ENCODE data around the gene CABP7. TPM values are rescaled to one million over a fixed set of nuclear protein-coding genes. Genes with fewer than 3 reads are reported as not detected.

The CABP7 gene
- total and polyA plus RNA-seq, 2 of the 8 experiments (the other 6 are each of a cell fraction or from before 2014, with no cell fraction given), result 0.20 to 0.36 TPM

Small RNAs within 50 kb of the gene (small RNA-seq; reads per million reads assigned to genes)
- not detected for gene AC004882.2 (ENCODE audit: insufficient read depth)
- gene RF00019 (ENCODE audit: insufficient read depth), result not detected

Other genes starting within 250 kb of the CABP7 start
- gene NEFH, start 239.8 kb upstream of the CABP7 start, total RNA-seq (2021; fragmentation: NEBNext Ultra II Directional; extraction: Animal tissue kit (Norgen Biotek cat#: 25700)), result 2.0 and 2.3 TPM in 2 replicates
- 0.57 and 0.74 TPM in 2 replicates for gene NEFH, start 239.8 kb upstream of the CABP7 start, polyA plus RNA-seq (2011; rRNA removed)
- 61.5 and 65.7 TPM in 2 replicates for gene THOC5, start 166.2 kb upstream of the CABP7 start, total RNA-seq (2021; fragmentation: NEBNext Ultra II Directional; extraction: Animal tissue kit (Norgen Biotek cat#: 25700))
- 27.7 and 30.3 TPM in 2 replicates for gene THOC5, start 166.2 kb upstream of the CABP7 start, polyA plus RNA-seq (2011; rRNA removed)
- gene NIPSNAP1, start 138.9 kb upstream of the CABP7 start, total RNA-seq (2021; fragmentation: NEBNext Ultra II Directional; extraction: Animal tissue kit (Norgen Biotek cat#: 25700)), result 165 and 167 TPM in 2 replicates
- 128 and 133 TPM in 2 replicates for gene NIPSNAP1, start 138.9 kb upstream of the CABP7 start, polyA plus RNA-seq (2011; rRNA removed)
- gene NF2, start 116.4 kb upstream of the CABP7 start, total RNA-seq (2021; fragmentation: NEBNext Ultra II Directional; extraction: Animal tissue kit (Norgen Biotek cat#: 25700)), result 53.6 and 54.9 TPM in 2 replicates
- gene NF2, start 116.4 kb upstream of the CABP7 start, polyA plus RNA-seq (2011; rRNA removed), result 17.6 and 18.3 TPM in 2 replicates
- 13.8 and 14.0 TPM in 2 replicates for gene ZMAT5, start 47.0 kb downstream of the CABP7 start, total RNA-seq (2021; fragmentation: NEBNext Ultra II Directional; extraction: Animal tissue kit (Norgen Biotek cat#: 25700))
- gene ZMAT5, start 47.0 kb downstream of the CABP7 start, polyA plus RNA-seq (2011; rRNA removed), result 35.6 and 38.3 TPM in 2 replicates
- 102 and 106 TPM in 2 replicates for gene UQCR10, start 47.4 kb downstream of the CABP7 start, total RNA-seq (2021; fragmentation: NEBNext Ultra II Directional; extraction: Animal tissue kit (Norgen Biotek cat#: 25700))
- 253 and 260 TPM in 2 replicates for gene UQCR10, start 47.4 kb downstream of the CABP7 start, polyA plus RNA-seq (2011; rRNA removed)
- 35.8 and 35.9 TPM in 2 replicates for gene ASCC2, start 118.3 kb downstream of the CABP7 start, total RNA-seq (2021; fragmentation: NEBNext Ultra II Directional; extraction: Animal tissue kit (Norgen Biotek cat#: 25700))
- gene ASCC2, start 118.3 kb downstream of the CABP7 start, polyA plus RNA-seq (2011; rRNA removed), result 35.0 and 40.4 TPM in 2 replicates
- 18.5 and 20.2 TPM in 2 replicates for gene MTMR3, start 163.2 kb downstream of the CABP7 start, total RNA-seq (2021; fragmentation: NEBNext Ultra II Directional; extraction: Animal tissue kit (Norgen Biotek cat#: 25700))
- 16.9 and 23.4 TPM in 2 replicates for gene MTMR3, start 163.2 kb downstream of the CABP7 start, polyA plus RNA-seq (2011; rRNA removed)

All from H1 (cell line).